Prostate gland (tissue), 2 donors: ENCODE results near the gene JMJD7. TPM values are rescaled to one million over a fixed set of nuclear protein-coding genes. Genes with fewer than 3 reads are reported as not detected.

Experiments
- DNase-seq: peaks from one replicate; pipeline ENCODE4 v3.0.0-alpha.2; 2019; ENCODE audit warnings: low spot score
- H3K27ac ChIP-seq, 2 donors: fragments of 200-600 bp; sonication (generic); 2 replicates each; pipeline ENCODE4 v1.5.1; 2017 to 2019
- H3K27me3 ChIP-seq: fragments of 200-600 bp; sonication (generic); replicated peaks from 2 replicates; pipeline ENCODE4 v1.5.1; 2019; ENCODE audit not compliant: insufficient read depth
- H3K36me3 ChIP-seq, 2 donors: fragments of 200-600 bp; sonication (generic); 1 replicate in 1 of 2; 2 replicates in 1 of 2; pipeline versions ENCODE4 v1.5.1 to v1.8.1; 2017 to 2019
- H3K4me1 ChIP-seq: fragments of 200-600 bp; sonication (generic); replicated peaks from 2 replicates; pipeline ENCODE4 v1.5.1; 2019
- H3K4me3 ChIP-seq, 2 donors: fragments of 200-600 bp; sonication (generic); 2 replicates each; pipeline ENCODE4 v1.5.1; 2017 to 2019
- H3K9me3 ChIP-seq: fragments of 200-600 bp; sonication (generic); 2 replicates; pipeline ENCODE4 v1.5.1; 2017
- CTCF ChIP-seq, 4 experiments: fragments of 200-600 bp in 2 of 4; fragments of 450-650 bp in 2 of 4; sonication (generic) in 2 of 4; IDR thresholded peaks; 1 replicate in 3 of 4; 2 replicates in 1 of 4; pipeline ENCODE4 v1.5.1; 2016 to 2019; ENCODE audit warnings: antibody characterized with exemption in 4 of 4, mild to moderate bottlenecking in 2 of 4, moderate library complexity in 2 of 4
- POLR2A ChIP-seq: fragments of 450-650 bp; IDR thresholded peaks from one replicate; pipeline ENCODE4 v1.6.1; 2016; ENCODE audit warnings: antibody characterized with exemption, mild to moderate bottlenecking
- POLR2AphosphoS5 ChIP-seq: sonication (generic); formaldehyde crosslinking; IDR thresholded peaks from one replicate; pipeline ENCODE4 v1.6.1; 2017; ENCODE audit warnings: antibody characterized with exemption
- WGBS: methylation state at CpG from one replicate; pipeline ENCODE4 v1.1.5; 2018; 5-methylcytosine and 5-hydroxymethylcytosine counted together
- intact Hi-C: fragments of 100-400 bp; cut with DNase I; formaldehyde crosslinking; loops from one replicate; pipeline ENCODE4 v1.14.2; 2022
- total RNA-seq, 2 donors: library from RNA; depleted of rRNA; stranded (reverse); fragments of >200 nt; gene quantifications; one replicate each; pipeline ENCODE4 v1.1.0, GENCODE V29; 2016

The JMJD7 gene
- total RNA-seq, 2 donors from 2014 or later: 20.7 to 56.6 TPM

- H3K4me3 ChIP-seq: no peak overlapping the region
- H3K27ac ChIP-seq: no peak overlapping the region
- H3K27me3 ChIP-seq: no peaks in the 10 kb centered on the region
- TF ChIP-seq POLR2A (no peak), CTCF (IDR thresholded peaks at IDR 0.05) (peak; percentile 70 to 93 (median 88)), POLR2AphosphoS5 (peak; percentile 58)
- peaks cover 0 to 11% of the 10 kb centered on the region in 2 donors for H3K36me3 ChIP-seq
- intact Hi-C loops: loop anchor here (1.0 to 5.0 kb wide), 2 partner anchors 37 to 209 kb away; partner anchors contain the start of gene MAPKBP1
- peak; percentile 80 for DNase-seq
- H3K9me3 ChIP-seq: no peaks in the 10 kb centered on the region
- H3K4me1 ChIP-seq: no peaks in the 10 kb centered on the region
- WGBS: 49% methylated on average over 18 of the region's 18 CpGs
Observed at GRCh38 chr15:41811432-41812195, 16.3 kb upstream of the JMJD7 start.

- peaks cover 0 to 22% of the 10 kb centered on the region in 2 donors for H3K36me3 ChIP-seq
- intact Hi-C loops: loop anchor here (5.0 kb wide), 1 partner anchor 211 kb away; no protein-coding TSS in a partner anchor
- no peak overlapping the region for H3K4me3 ChIP-seq
- H3K27me3 ChIP-seq: no peaks in the 10 kb centered on the region
- no peak for DNase-seq
- TF ChIP-seq POLR2AphosphoS5 (no peak), CTCF (IDR thresholded peaks at IDR 0.05) (no peak), POLR2A (no peak)
- H3K4me1 ChIP-seq: no peaks in the 10 kb centered on the region
- WGBS: 88% methylated on average over 11 of the region's 11 CpGs
- H3K27ac ChIP-seq: no peak overlapping the region
- H3K9me3 ChIP-seq: no peaks in the 10 kb centered on the region
Observed at GRCh38 chr15:41812820-41813375, 15.0 kb upstream of the JMJD7 start.

GRCh38 chr15:41813426-41813825 lies 14.5 kb upstream of the JMJD7 start:
- no peak overlapping the region for H3K4me3 ChIP-seq

GRCh38 chr15:41814534-41814933 lies 13.4 kb upstream of the JMJD7 start:
- no peaks in the 10 kb centered on the region for H3K9me3 ChIP-seq
- H3K27ac ChIP-seq: no peak overlapping the region
- WGBS: 83% methylated on average over 5 of the region's 5 CpGs
- intact Hi-C loops: loop anchor here (5.0 kb wide), 1 partner anchor 212 kb away; no protein-coding TSS in a partner anchor
- no peak for TF ChIP-seq CTCF (IDR thresholded peaks at IDR 0.05)
- TF ChIP-seq POLR2A: no peak
- no peak for TF ChIP-seq POLR2AphosphoS5
- H3K36me3 ChIP-seq: peaks cover 2 to 24% of the 10 kb centered on the region in 2 donors
- DNase-seq: no peak
- no peaks in the 10 kb centered on the region for H3K4me1 ChIP-seq
- H3K27me3 ChIP-seq: no peaks in the 10 kb centered on the region
- no peak overlapping the region for H3K4me3 ChIP-seq

More at GRCh38 chr15:41813426-41813825, 14.5 kb upstream of the JMJD7 start:
- H3K27me3 ChIP-seq: no peaks in the 10 kb centered on the region
- no peaks in the 10 kb centered on the region for H3K4me1 ChIP-seq
- H3K9me3 ChIP-seq: no peaks in the 10 kb centered on the region
- H3K27ac ChIP-seq: no peak overlapping the region
- no peak for DNase-seq
- 90% methylated on average over 8 of the region's 8 CpGs for whole genome bisulfite sequencing
- H3K36me3 ChIP-seq: peaks cover 2 to 24% of the 10 kb centered on the region in 2 donors
- TF ChIP-seq POLR2AphosphoS5: no peak
- no peak for TF ChIP-seq POLR2A
- intact Hi-C loops: loop anchor here (5.0 kb wide), 1 partner anchor 211 kb away; no protein-coding TSS in a partner anchor

- Histone ChIP-seq H3K9me3 (no peaks in the 10 kb centered on the region), H3K36me3 (peaks cover 2 to 29% of the 10 kb centered on the region in 2 donors), H3K27ac (no peak overlapping the region), H3K4me1 (no peaks in the 10 kb centered on the region), H3K4me3 (no peak overlapping the region), H3K27me3 (no peaks in the 10 kb centered on the region)
- TF ChIP-seq POLR2AphosphoS5: no peak
- DNase-seq: no peak
- WGBS: 93% methylated on average over 9 of the region's 9 CpGs
- intact Hi-C loops: no loop called here
Observed at GRCh38 chr15:41816788-41817187, 11.1 kb upstream of the JMJD7 start.
